GM04504 (cell line): ENCODE data around the gene S100A8.
A peak's percentile ranks its signal among the peaks of the same experiment; 100 is the strongest.

Experiments
- DNase-seq: peaks from one replicate; pipeline ENCODE4 v3.0.0-alpha.2; 2012; ENCODE audit warnings: low read depth

S100A8 gene

GRCh38 chr1:153392258-153392657 is 1.4 kb upstream of the S100A8 start:
- no peak for DNase-seq

- DNase-seq: no peak
Observed at GRCh38 chr1:153389973-153390879, 647 bp downstream of the S100A8 start.

GRCh38 chr1:153389401-153389800 is 1.5 kb downstream of the S100A8 start:
- no peak for DNase-seq

GRCh38 chr1:153387785-153388184 is 3.1 kb downstream of the S100A8 start:
- no peak for DNase-seq

GRCh38 chr1:153387001-153387400 is 3.9 kb downstream of the S100A8 start:
- DNase-seq: no peak

- no peak for DNase-seq
Observed at GRCh38 chr1:153386500-153386901, 4.4 kb downstream of the S100A8 start.

- DNase-seq: no peak
Observed at GRCh38 chr1:153384958-153385580, 5.8 kb downstream of the S100A8 start.

- no peak for DNase-seq
Observed at GRCh38 chr1:153380711-153381110, 10.2 kb downstream of the S100A8 start.

- DNase-seq: no peak
Observed at GRCh38 chr1:153379591-153379990, 11.3 kb downstream of the S100A8 start.

GRCh38 chr1:153375511-153375910 is 15.4 kb downstream of the S100A8 start, which contains the start of gene S100A12:
Gene S100A12 (minus strand): TSS chr1:153375621. CDS start chr1:153374592, 1,029 bp downstream.
- peak; percentile 50 for DNase-seq

GRCh38 chr1:153374071-153374470 is 16.8 kb downstream of the S100A8 start:
- DNase-seq: no peak

- DNase-seq: no peak
Observed at GRCh38 chr1:153372571-153372970, 18.3 kb downstream of the S100A8 start.

- no peak for DNase-seq
Observed at GRCh38 chr1:153371231-153371630, 19.6 kb downstream of the S100A8 start.

- DNase-seq: no peak
Observed at GRCh38 chr1:153370146-153370545, 20.7 kb downstream of the S100A8 start.

GRCh38 chr1:153368495-153368894 is 22.4 kb downstream of the S100A8 start:
- no peak for DNase-seq

GRCh38 chr1:153367090-153367489 is 23.8 kb downstream of the S100A8 start:
- DNase-seq: no peak

- DNase-seq: no peak
Observed at GRCh38 chr1:153366261-153366660, 24.6 kb downstream of the S100A8 start.

- no peak for DNase-seq
Observed at GRCh38 chr1:153365696-153366095, 25.2 kb downstream of the S100A8 start.

- no peak for DNase-seq
Observed at GRCh38 chr1:153364766-153365666, 25.9 kb downstream of the S100A8 start.

GRCh38 chr1:153364156-153364555 is 26.7 kb downstream of the S100A8 start:
- DNase-seq: no peak

- no peak for DNase-seq
Observed at GRCh38 chr1:153363641-153364040, 27.2 kb downstream of the S100A8 start.

GRCh38 chr1:153362187-153362775 is 28.6 kb downstream of the S100A8 start:
- DNase-seq: no peak
